ENCODE results near the gene SPHKAP.
"Not testable (repeated sequence)": the region's sequence is repeated elsewhere in the genome, so short reads cannot be mapped to it uniquely, and the experiment has no call there.

SPHKAP gene

DNA sequence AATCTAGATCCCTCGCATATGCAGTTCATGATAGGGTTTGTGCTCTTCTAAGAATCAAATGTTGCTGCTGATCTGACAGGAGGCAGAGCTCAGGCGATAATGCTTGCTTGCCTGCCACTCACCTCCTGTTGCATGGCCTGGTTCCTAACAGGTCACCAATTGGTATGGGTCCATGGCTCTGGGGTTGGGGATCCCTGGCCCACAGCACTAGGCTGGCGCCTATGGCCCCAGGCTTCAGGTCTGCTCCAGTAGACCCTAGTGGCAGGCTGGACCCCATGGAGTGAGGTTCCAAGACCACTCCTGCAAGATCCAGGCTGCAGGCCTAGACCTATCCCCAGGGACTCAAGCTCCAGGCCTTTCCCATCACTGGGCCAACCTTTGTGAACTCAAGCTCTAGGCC, 102.3 kb downstream of the SPHKAP start:
- H3K27ac ChIP-seq (ENCODE audit: insufficient read depth in 1 of 2, low read depth in 1 of 2, low read length in 2 of 2, poor library complexity in 1 of 2, severe bottlenecking in 2 of 2), result no peak overlapping the region
- no peaks in the 10 kb centered on the region for H3K4me1 ChIP-seq (ENCODE audit: control extremely low read depth in 1 of 4, control insufficient read depth in 4 of 4, insufficient read depth in 4 of 4, low read length in 3 of 4)
- H3K36me3 ChIP-seq (ENCODE audit: control insufficient read depth in 4 of 4, insufficient read depth in 4 of 4, low read length in 3 of 4), result no peaks in the 10 kb centered on the region
- H3K4me3 ChIP-seq (ENCODE audit: control insufficient read depth in 1 of 7, extremely low read depth in 1 of 7, insufficient read depth in 4 of 7, low read depth in 2 of 7, low read length in 6 of 7), result no peak overlapping the region
- ChIA-PET POLR2A (no interaction called here), CTCF (no interaction called here)
- 81% methylated on average over 2 of the region's 3 CpGs for WGBS (ENCODE audit: insufficient coverage)
- no peak for DNase-seq
- H3K27me3 ChIP-seq (replicated peaks in 2 of 5; ENCODE audit: control insufficient read depth in 4 of 5, insufficient read depth in 5 of 5, low read length in 4 of 5), result no peaks in the 10 kb centered on the region
- H3K9me3 ChIP-seq (ENCODE audit: control extremely low read depth in 1 of 5, control insufficient read depth in 4 of 5, insufficient read depth in 2 of 5, low read depth in 1 of 5, low read length in 4 of 5), result peaks cover 0 to 5% (median 0%) of the 10 kb centered on the region in 5 experiments

DNA sequence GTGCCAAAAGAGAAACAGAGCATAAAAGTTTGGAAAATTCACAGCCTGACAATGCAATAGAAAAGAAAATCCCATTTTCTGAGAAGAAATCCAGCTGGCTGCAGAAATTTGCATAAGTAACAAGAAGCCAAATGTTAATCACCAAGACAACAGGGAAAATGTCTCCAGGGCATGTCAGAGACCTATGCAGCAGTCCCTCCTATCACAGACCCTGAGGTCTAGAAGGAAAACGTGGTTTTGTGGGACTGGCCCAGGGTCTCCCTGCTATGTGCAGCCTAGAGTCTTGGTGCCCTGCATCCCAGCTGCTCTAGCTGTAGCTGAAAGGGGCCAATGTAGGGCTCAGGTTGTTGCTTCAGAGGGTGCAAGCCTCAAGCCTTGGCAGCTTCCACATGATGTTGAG, 104.8 kb downstream of the SPHKAP start:
- H3K4me3 ChIP-seq (ENCODE audit: control insufficient read depth in 1 of 7, extremely low read depth in 1 of 7, insufficient read depth in 4 of 7, low read depth in 2 of 7, low read length in 6 of 7); H3K9me3 ChIP-seq (ENCODE audit: control extremely low read depth in 1 of 5, control insufficient read depth in 4 of 5, insufficient read depth in 2 of 5, low read depth in 1 of 5, low read length in 4 of 5); H3K27ac ChIP-seq (ENCODE audit: insufficient read depth in 1 of 2, low read depth in 1 of 2, low read length in 2 of 2, poor library complexity in 1 of 2, severe bottlenecking in 2 of 2); POLR2A ChIA-PET; H3K27me3 ChIP-seq (replicated peaks in 2 of 5; ENCODE audit: control insufficient read depth in 4 of 5, insufficient read depth in 5 of 5, low read length in 4 of 5); CTCF ChIA-PET; H3K36me3 ChIP-seq (ENCODE audit: control insufficient read depth in 4 of 4, insufficient read depth in 4 of 4, low read length in 3 of 4); H3K4me1 ChIP-seq (ENCODE audit: control extremely low read depth in 1 of 4, control insufficient read depth in 4 of 4, insufficient read depth in 4 of 4, low read length in 3 of 4); DNase-seq: not testable (repeated sequence)
- 67% methylated on average over 1 of the region's 1 CpG for WGBS (ENCODE audit: insufficient coverage)

GRCh38 chr2:228072669-228073068, 108.8 kb downstream of the SPHKAP start:
- ChIA-PET POLR2A (no interaction called here), CTCF (no interaction called here)
- WGBS (ENCODE audit: insufficient coverage), result 88% methylated on average over 3 of the region's 3 CpGs
- H3K4me3 ChIP-seq (ENCODE audit: control insufficient read depth in 1 of 7, extremely low read depth in 1 of 7, insufficient read depth in 4 of 7, low read depth in 2 of 7, low read length in 6 of 7), result no peak overlapping the region
- no peaks in the 10 kb centered on the region for H3K36me3 ChIP-seq (ENCODE audit: control insufficient read depth in 4 of 4, insufficient read depth in 4 of 4, low read length in 3 of 4)
- no peaks in the 10 kb centered on the region for H3K27me3 ChIP-seq (replicated peaks in 2 of 5; ENCODE audit: control insufficient read depth in 4 of 5, insufficient read depth in 5 of 5, low read length in 4 of 5)
- DNase-seq, result no peak
- peaks cover 0 to 3% (median 0%) of the 10 kb centered on the region in 5 experiments for H3K9me3 ChIP-seq (ENCODE audit: control extremely low read depth in 1 of 5, control insufficient read depth in 4 of 5, insufficient read depth in 2 of 5, low read depth in 1 of 5, low read length in 4 of 5)
- H3K27ac ChIP-seq (ENCODE audit: insufficient read depth in 1 of 2, low read depth in 1 of 2, low read length in 2 of 2, poor library complexity in 1 of 2, severe bottlenecking in 2 of 2), result no peak overlapping the region
- no peaks in the 10 kb centered on the region for H3K4me1 ChIP-seq (ENCODE audit: control extremely low read depth in 1 of 4, control insufficient read depth in 4 of 4, insufficient read depth in 4 of 4, low read length in 3 of 4)

DNA sequence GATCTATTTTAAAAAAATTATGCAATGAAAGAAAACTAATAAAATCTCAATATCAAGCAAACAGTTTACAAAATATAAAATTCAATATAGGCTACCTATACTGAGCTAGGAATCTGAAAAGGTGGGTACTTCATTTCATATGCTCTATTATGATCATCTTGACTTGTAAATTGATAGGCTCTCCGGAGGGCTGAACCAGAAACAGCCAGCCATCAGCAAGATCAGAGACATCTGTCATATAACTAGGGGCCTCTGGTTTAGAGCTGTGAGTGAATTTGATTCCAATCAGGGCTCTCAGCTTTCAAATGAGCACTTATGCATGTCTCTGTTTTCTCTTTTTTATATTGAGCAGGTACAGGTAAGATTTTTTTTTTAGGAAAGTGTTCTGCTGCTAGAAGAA, 114.2 kb downstream of the SPHKAP start:
- CTCF ChIA-PET, result no interaction called here

GRCh38 chr2:228066126-228066798, 115.2 kb downstream of the SPHKAP start:
- Histone ChIP-seq H3K9me3 (ENCODE audit: control extremely low read depth in 1 of 5, control insufficient read depth in 4 of 5, insufficient read depth in 2 of 5, low read depth in 1 of 5, low read length in 4 of 5) (peaks cover 0 to 2% (median 0%) of the 10 kb centered on the region in 5 experiments), H3K27me3 (replicated peaks in 2 of 5; ENCODE audit: control insufficient read depth in 4 of 5, insufficient read depth in 5 of 5, low read length in 4 of 5) (no peaks in the 10 kb centered on the region), H3K4me3 (ENCODE audit: control insufficient read depth in 1 of 7, extremely low read depth in 1 of 7, insufficient read depth in 4 of 7, low read depth in 2 of 7, low read length in 6 of 7) (no peak overlapping the region), H3K36me3 (ENCODE audit: control insufficient read depth in 4 of 4, insufficient read depth in 4 of 4, low read length in 3 of 4) (no peaks in the 10 kb centered on the region), H3K27ac (ENCODE audit: insufficient read depth in 1 of 2, low read depth in 1 of 2, low read length in 2 of 2, poor library complexity in 1 of 2, severe bottlenecking in 2 of 2) (no peak overlapping the region), H3K4me1 (ENCODE audit: control extremely low read depth in 1 of 4, control insufficient read depth in 4 of 4, insufficient read depth in 4 of 4, low read length in 3 of 4) (no peaks in the 10 kb centered on the region)
- CTCF ChIA-PET, result no interaction called here
- POLR2A ChIA-PET, result no interaction called here
- 68% methylated on average over 5 of the region's 5 CpGs for WGBS (ENCODE audit: insufficient coverage)
- no peak for DNase-seq

More for the DNA sequence above, 114.2 kb downstream of the SPHKAP start:
- H3K27ac ChIP-seq (ENCODE audit: insufficient read depth in 1 of 2, low read depth in 1 of 2, low read length in 2 of 2, poor library complexity in 1 of 2, severe bottlenecking in 2 of 2), result no peak overlapping the region
- H3K36me3 ChIP-seq (ENCODE audit: control insufficient read depth in 4 of 4, insufficient read depth in 4 of 4, low read length in 3 of 4), result no peaks in the 10 kb centered on the region
- peaks cover 0 to 3% (median 0%) of the 10 kb centered on the region in 5 experiments for H3K9me3 ChIP-seq (ENCODE audit: control extremely low read depth in 1 of 5, control insufficient read depth in 4 of 5, insufficient read depth in 2 of 5, low read depth in 1 of 5, low read length in 4 of 5)
- no peaks in the 10 kb centered on the region for H3K4me1 ChIP-seq (ENCODE audit: control extremely low read depth in 1 of 4, control insufficient read depth in 4 of 4, insufficient read depth in 4 of 4, low read length in 3 of 4)
- no peaks in the 10 kb centered on the region for H3K27me3 ChIP-seq (replicated peaks in 2 of 5; ENCODE audit: control insufficient read depth in 4 of 5, insufficient read depth in 5 of 5, low read length in 4 of 5)
- 80% methylated on average over 1 of the region's 1 CpG for WGBS (ENCODE audit: insufficient coverage)
- H3K4me3 ChIP-seq (ENCODE audit: control insufficient read depth in 1 of 7, extremely low read depth in 1 of 7, insufficient read depth in 4 of 7, low read depth in 2 of 7, low read length in 6 of 7), result no peak overlapping the region
- POLR2A ChIA-PET, result no interaction called here
- no peak for DNase-seq

- Histone ChIP-seq H3K27me3 (replicated peaks in 2 of 5; ENCODE audit: control insufficient read depth in 4 of 5, insufficient read depth in 5 of 5, low read length in 4 of 5) (no peaks in the 10 kb centered on the region), H3K4me3 (ENCODE audit: control insufficient read depth in 1 of 7, extremely low read depth in 1 of 7, insufficient read depth in 4 of 7, low read depth in 2 of 7, low read length in 6 of 7) (no peak overlapping the region), H3K4me1 (ENCODE audit: control extremely low read depth in 1 of 4, control insufficient read depth in 4 of 4, insufficient read depth in 4 of 4, low read length in 3 of 4) (no peaks in the 10 kb centered on the region), H3K27ac (ENCODE audit: insufficient read depth in 1 of 2, low read depth in 1 of 2, low read length in 2 of 2, poor library complexity in 1 of 2, severe bottlenecking in 2 of 2) (no peak overlapping the region), H3K36me3 (ENCODE audit: control insufficient read depth in 4 of 4, insufficient read depth in 4 of 4, low read length in 3 of 4) (no peaks in the 10 kb centered on the region), H3K9me3 (ENCODE audit: control extremely low read depth in 1 of 5, control insufficient read depth in 4 of 5, insufficient read depth in 2 of 5, low read depth in 1 of 5, low read length in 4 of 5) (no peaks in the 10 kb centered on the region)
- CTCF ChIA-PET, result no interaction called here
- no peak for DNase-seq
- POLR2A ChIA-PET, result no interaction called here
- WGBS (ENCODE audit: insufficient coverage), result 83% methylated on average over 2 of the region's 2 CpGs
These were observed 115.8 kb downstream of the SPHKAP start for GRCh38 chr2:228065686-228066085.

DNA sequence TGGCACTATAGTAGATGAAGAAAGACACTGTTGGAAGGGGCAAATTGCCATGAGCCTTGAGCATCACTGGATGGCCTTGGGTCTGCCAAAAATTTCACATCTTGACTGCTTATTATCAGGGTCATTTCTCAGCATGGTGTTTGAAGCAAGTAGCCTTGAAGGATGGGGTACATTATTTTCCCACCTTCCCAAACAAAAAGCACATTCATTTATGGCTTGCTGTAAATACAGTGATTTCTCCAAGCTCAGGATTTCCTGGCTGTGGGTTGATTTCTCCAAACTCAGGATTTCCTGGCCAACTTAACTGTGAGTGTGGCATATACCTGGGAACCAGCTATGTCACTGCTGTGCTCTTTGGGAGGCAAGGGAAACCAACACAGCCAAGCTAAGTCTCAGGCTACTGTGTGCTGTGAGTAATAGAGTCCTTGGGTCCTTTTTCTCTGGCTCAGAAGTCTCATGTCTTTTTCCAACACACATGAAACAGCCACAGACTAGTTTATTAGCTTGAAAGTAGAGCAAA, 116.6 kb downstream of the SPHKAP start:
- POLR2A ChIA-PET, result no interaction called here
- Histone ChIP-seq H3K9me3 (ENCODE audit: control extremely low read depth in 1 of 5, control insufficient read depth in 4 of 5, insufficient read depth in 2 of 5, low read depth in 1 of 5, low read length in 4 of 5) (no peaks in the 10 kb centered on the region), H3K27ac (ENCODE audit: insufficient read depth in 1 of 2, low read depth in 1 of 2, low read length in 2 of 2, poor library complexity in 1 of 2, severe bottlenecking in 2 of 2) (no peak overlapping the region), H3K36me3 (ENCODE audit: control insufficient read depth in 4 of 4, insufficient read depth in 4 of 4, low read length in 3 of 4) (no peaks in the 10 kb centered on the region), H3K4me3 (ENCODE audit: control insufficient read depth in 1 of 7, extremely low read depth in 1 of 7, insufficient read depth in 4 of 7, low read depth in 2 of 7, low read length in 6 of 7) (no peak overlapping the region), H3K4me1 (ENCODE audit: control extremely low read depth in 1 of 4, control insufficient read depth in 4 of 4, insufficient read depth in 4 of 4, low read length in 3 of 4) (no peaks in the 10 kb centered on the region), H3K27me3 (replicated peaks in 2 of 5; ENCODE audit: control insufficient read depth in 4 of 5, insufficient read depth in 5 of 5, low read length in 4 of 5) (no peaks in the 10 kb centered on the region)
- DNase-seq, result no peak
- CTCF ChIA-PET, result interaction anchor here (1.1 to 1.3 kb wide), 2 partner anchors 16 to 63 kb away, joined by 3 read pairs; no protein-coding TSS in a partner anchor

All from common myeloid progenitor, CD34-positive (primary cell).